HEK293T (cell line): Measurements from ENCODE around the gene FSTL4.

ENCODE experiments used
- BHLHE40 ChIP-seq: fragments of 450-650 bp; IDR thresholded peaks from 2 replicates; pipeline ENCODE4 v1.6.1; 2016; ENCODE audit warnings: mild to moderate bottlenecking, moderate library complexity, borderline replicate concordance
- CTBP1 ChIP-seq: fragments of 450-650 bp; IDR thresholded peaks from 2 replicates; pipeline ENCODE4 v1.6.1; 2016; ENCODE audit warnings: borderline replicate concordance
- ELF4 ChIP-seq: fragments of 450-650 bp; IDR thresholded peaks from 2 replicates; pipeline ENCODE4 v1.6.1; 2017; ENCODE audit warnings: antibody characterized with exemption
- FOXK2 ChIP-seq: fragments of 450-650 bp; IDR thresholded peaks from 2 replicates; pipeline ENCODE4 v1.6.1; 2016; ENCODE audit warnings: mild to moderate bottlenecking
- FOXM1 ChIP-seq: fragments of 450-650 bp; IDR thresholded peaks from 2 replicates; pipeline ENCODE4 v1.6.1; 2017; ENCODE audit warnings: mild to moderate bottlenecking, borderline replicate concordance
- L3MBTL2 ChIP-seq: fragments of 450-650 bp; conservative IDR thresholded peaks from 2 replicates; pipeline ENCODE4 v1.6.1; 2016; ENCODE audit warnings: mild to moderate bottlenecking
- SP1 ChIP-seq: fragments of 450-650 bp; IDR thresholded peaks from 2 replicates; pipeline ENCODE4 v1.6.1; 2017
- ZNF384 ChIP-seq: fragments of 450-650 bp; IDR thresholded peaks from 2 replicates; pipeline ENCODE4 v1.6.1; 2016

DNA sequence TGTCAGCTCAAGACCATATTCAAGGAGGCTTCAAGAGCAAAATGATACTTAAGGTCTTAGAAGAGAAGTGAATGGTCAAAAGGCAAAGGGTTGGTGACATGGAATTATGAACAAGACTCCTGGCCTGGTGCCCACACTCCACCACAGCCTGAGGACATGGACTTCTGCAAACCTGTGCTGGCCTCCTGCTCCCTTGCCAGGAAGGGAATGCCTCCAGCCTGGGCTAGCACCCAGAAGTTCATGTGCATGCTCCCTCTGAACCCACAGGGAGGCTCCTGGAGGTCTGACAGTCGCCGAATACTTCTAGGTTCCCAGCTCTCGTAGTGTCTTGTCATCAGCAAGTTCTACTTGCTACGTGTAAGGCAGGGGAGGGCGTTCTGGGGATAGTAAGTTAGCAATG lies 156.7 kb downstream of the FSTL4 start:
- no peak for TF ChIP-seq SP1
- no peak for TF ChIP-seq ZNF384
- no peak for TF ChIP-seq CTBP1
- TF ChIP-seq FOXM1: no peak
- TF ChIP-seq FOXK2: no peak
- no peak for TF ChIP-seq L3MBTL2
- no peak for TF ChIP-seq BHLHE40
- TF ChIP-seq ELF4: no peak
